GM12878 (cell line): ENCODE measurements around the gene IRF6. TPM values are rescaled to one million over a fixed set of nuclear protein-coding genes. Genes with fewer than 3 reads are reported as not detected.

ENCODE experiments used
- ATF7 ChIP-seq: fragments of 450-650 bp; IDR thresholded peaks from 2 replicates; pipeline ENCODE4 v1.6.1; 2016; ENCODE audit warnings: low read depth, mild to moderate bottlenecking
- BCL3 ChIP-seq: IDR thresholded peaks from 2 replicates; pipeline ENCODE4 v1.6.1; 2011; ENCODE audit warnings: borderline replicate concordance, low read depth, mild to moderate bottlenecking, moderate library complexity, low read length; ENCODE audit not compliant: insufficient read depth, poor library complexity, severe bottlenecking
- CEBPB ChIP-seq, 2 experiments: fragments of 150-350 bp in 1 of 2; IDR thresholded peaks; 2 replicates each; pipeline ENCODE4 v1.6.1; 2012 to 2014; ENCODE audit warnings: low read depth in 2 of 2, low read length in 2 of 2, borderline replicate concordance in 1 of 2, inconsistent platforms in 1 of 2
- CHD1 ChIP-seq: IDR thresholded peaks from 2 replicates; pipeline ENCODE4 v1.6.1; 2012; ENCODE audit warnings: low read depth, low read length, improper control_type of control experiment
- DPF2 ChIP-seq: fragments of 450-650 bp; IDR thresholded peaks from 2 replicates; pipeline ENCODE4 v1.6.1; 2017; ENCODE audit warnings: mild to moderate bottlenecking
- ESRRA ChIP-seq: IDR thresholded peaks from 2 replicates; pipeline ENCODE4 v1.6.1; 2012; ENCODE audit warnings: mild to moderate bottlenecking, low read length, improper control_type of control experiment
- HDAC6 ChIP-seq: fragments of 200-600 bp; sonication (generic); IDR thresholded peaks from one replicate; pipeline ENCODE4 v1.8.0; 2017; ENCODE audit warnings: antibody characterized with exemption; ENCODE audit not compliant: unreplicated experiment
- IKZF1 ChIP-seq: fragments of 450-650 bp; conservative IDR thresholded peaks from 2 replicates; pipeline ENCODE4 v1.6.1; 2017; ENCODE audit warnings: antibody characterized with exemption, mild to moderate bottlenecking
- MTA3 ChIP-seq: IDR thresholded peaks from 2 replicates; pipeline ENCODE4 v1.6.1; 2012; ENCODE audit warnings: low read length, inconsistent platforms, borderline replicate concordance
- MYB ChIP-seq: fragments of 150-350 bp; IDR thresholded peaks from 2 replicates; pipeline ENCODE4 v1.6.1; 2014; ENCODE audit warnings: mild to moderate bottlenecking, low read depth, low read length, borderline replicate concordance
- NR2C1 ChIP-seq: fragments of 450-650 bp; IDR thresholded peaks from 2 replicates; pipeline ENCODE4 v1.6.1; 2017; ENCODE audit warnings: antibody characterized with exemption, mild to moderate bottlenecking, moderate library complexity
- SIX5 ChIP-seq: IDR thresholded peaks from 2 replicates; pipeline ENCODE4 v1.6.1; 2011; ENCODE audit warnings: mild to moderate bottlenecking, low read depth, low read length, moderate library complexity; ENCODE audit not compliant: severe bottlenecking
- SREBF1 ChIP-seq: IDR thresholded peaks from 2 replicates; pipeline ENCODE4 v1.6.1; 2012; ENCODE audit warnings: mild to moderate bottlenecking, low read length
- SREBF2 ChIP-seq: IDR thresholded peaks from 2 replicates; pipeline ENCODE4 v1.6.1; 2012; ENCODE audit warnings: mild to moderate bottlenecking, low read length
- TAF1 ChIP-seq: IDR thresholded peaks from 2 replicates; pipeline ENCODE4 v1.6.1; 2011; ENCODE audit warnings: mild to moderate bottlenecking, low read depth, low read length, borderline replicate concordance
- TARDBP ChIP-seq: IDR thresholded peaks from 2 replicates; pipeline ENCODE4 v1.6.1; 2016; ENCODE audit warnings: borderline replicate concordance
- TCF3 ChIP-seq: IDR thresholded peaks from 2 replicates; pipeline ENCODE4 v1.6.1; 2012; ENCODE audit warnings: low read depth, mild to moderate bottlenecking, low read length, borderline replicate concordance; ENCODE audit not compliant: insufficient read depth
- polyA plus RNA-seq, 11 experiments: library from polyadenylated mRNA; depleted of rRNA in 4 of 11; unstranded in 6 of 11; stranded (reverse) in 5 of 11; fragments of >200 nt; fragmentation: Nextera tagmentation in 4 of 11; fragmentation: Illumina TruSeq in 1 of 11; extraction: Ambion mirVana in 4 of 11; extraction: Trizol in 1 of 11; gene quantifications; 1 replicate in 1 of 11; 2 replicates in 10 of 11; pipeline versions ENCODE4 v1.2.1 to v1.2.3, GENCODE V29; 2011 to 2016; ENCODE audit warnings: inconsistent platforms in 2 of 11, missing spikeins in 2 of 11, low read depth in 1 of 11
- total RNA-seq, 4 experiments: library from RNA; depleted of rRNA in 3 of 4; stranded (reverse); fragments of >200 nt in 3 of 4; fragmentation: Illumina TruSeq in 1 of 4; extraction: Trizol in 1 of 4; gene quantifications; 2 replicates each; pipeline versions ENCODE4 v1.2.1 to v1.2.3, GENCODE V29; 2013 to 2021
- TF ChIP-seq, protein P1 (sequence below): fragments of 450-650 bp; IDR thresholded peaks from 2 replicates; pipeline ENCODE4 v1.6.1; 2014; ENCODE audit warnings: mild to moderate bottlenecking
- TF ChIP-seq, protein P2 (sequence below): fragments of 150-350 bp; IDR thresholded peaks from 2 replicates; pipeline ENCODE4 v1.6.1; 2016; ENCODE audit warnings: low read depth, low read length
- TF ChIP-seq, protein P3 (sequence below): fragments of 450-650 bp; IDR thresholded peaks from 2 replicates; pipeline ENCODE4 v1.6.1; 2018; ENCODE audit warnings: borderline replicate concordance, mild to moderate bottlenecking; ENCODE audit not compliant: partially characterized antibody
- TF ChIP-seq, protein P4 (sequence below): fragments of 450-650 bp; IDR thresholded peaks from 2 replicates; pipeline ENCODE4 v1.6.1; 2016; ENCODE audit warnings: mild to moderate bottlenecking

Gene IRF6
- total and polyA plus RNA-seq, 10 of the 15 experiments (the other 5 are each of a cell fraction or from before 2014, with no cell fraction given): 0.04 to 0.50 (median 0.09) TPM; not detected in 1

- TF ChIP-seq SIX5 (no peak), CHD1 (no peak), SREBF2 (no peak), IKZF1 (peak; percentile 93), MTA3 (peak; percentile 61; the same call in 1 of the 2 replicates), MYB (no peak), DPF2 (peak; percentile 85), NR2C1 (no peak), TARDBP (no peak), TCF3 (no peak), TAF1 (no peak), HDAC6 (no peak), ESRRA (no peak), ATF7 (peak; percentile 51), BCL3 (peak; percentile 90), SREBF1 (no peak), CEBPB (IDR thresholded peaks at IDR 0.05; ENCODE audit: borderline replicate concordance in 1 of 2, low read depth in 2 of 2, low read length in 2 of 2) (no peak)
- TF ChIP-seq, protein P1, sequence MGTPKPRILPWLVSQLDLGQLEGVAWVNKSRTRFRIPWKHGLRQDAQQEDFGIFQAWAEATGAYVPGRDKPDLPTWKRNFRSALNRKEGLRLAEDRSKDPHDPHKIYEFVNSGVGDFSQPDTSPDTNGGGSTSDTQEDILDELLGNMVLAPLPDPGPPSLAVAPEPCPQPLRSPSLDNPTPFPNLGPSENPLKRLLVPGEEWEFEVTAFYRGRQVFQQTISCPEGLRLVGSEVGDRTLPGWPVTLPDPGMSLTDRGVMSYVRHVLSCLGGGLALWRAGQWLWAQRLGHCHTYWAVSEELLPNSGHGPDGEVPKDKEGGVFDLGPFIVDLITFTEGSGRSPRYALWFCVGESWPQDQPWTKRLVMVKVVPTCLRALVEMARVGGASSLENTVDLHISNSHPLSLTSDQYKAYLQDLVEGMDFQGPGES: no peak
- TF ChIP-seq, protein P2, sequence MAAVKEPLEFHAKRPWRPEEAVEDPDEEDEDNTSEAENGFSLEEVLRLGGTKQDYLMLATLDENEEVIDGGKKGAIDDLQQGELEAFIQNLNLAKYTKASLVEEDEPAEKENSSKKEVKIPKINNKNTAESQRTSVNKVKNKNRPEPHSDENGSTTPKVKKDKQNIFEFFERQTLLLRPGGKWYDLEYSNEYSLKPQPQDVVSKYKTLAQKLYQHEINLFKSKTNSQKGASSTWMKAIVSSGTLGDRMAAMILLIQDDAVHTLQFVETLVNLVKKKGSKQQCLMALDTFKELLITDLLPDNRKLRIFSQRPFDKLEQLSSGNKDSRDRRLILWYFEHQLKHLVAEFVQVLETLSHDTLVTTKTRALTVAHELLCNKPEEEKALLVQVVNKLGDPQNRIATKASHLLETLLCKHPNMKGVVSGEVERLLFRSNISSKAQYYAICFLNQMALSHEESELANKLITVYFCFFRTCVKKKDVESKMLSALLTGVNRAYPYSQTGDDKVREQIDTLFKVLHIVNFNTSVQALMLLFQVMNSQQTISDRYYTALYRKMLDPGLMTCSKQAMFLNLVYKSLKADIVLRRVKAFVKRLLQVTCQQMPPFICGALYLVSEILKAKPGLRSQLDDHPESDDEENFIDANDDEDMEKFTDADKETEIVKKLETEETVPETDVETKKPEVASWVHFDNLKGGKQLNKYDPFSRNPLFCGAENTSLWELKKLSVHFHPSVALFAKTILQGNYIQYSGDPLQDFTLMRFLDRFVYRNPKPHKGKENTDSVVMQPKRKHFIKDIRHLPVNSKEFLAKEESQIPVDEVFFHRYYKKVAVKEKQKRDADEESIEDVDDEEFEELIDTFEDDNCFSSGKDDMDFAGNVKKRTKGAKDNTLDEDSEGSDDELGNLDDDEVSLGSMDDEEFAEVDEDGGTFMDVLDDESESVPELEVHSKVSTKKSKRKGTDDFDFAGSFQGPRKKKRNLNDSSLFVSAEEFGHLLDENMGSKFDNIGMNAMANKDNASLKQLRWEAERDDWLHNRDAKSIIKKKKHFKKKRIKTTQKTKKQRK: no peak
- TF ChIP-seq, protein P3, sequence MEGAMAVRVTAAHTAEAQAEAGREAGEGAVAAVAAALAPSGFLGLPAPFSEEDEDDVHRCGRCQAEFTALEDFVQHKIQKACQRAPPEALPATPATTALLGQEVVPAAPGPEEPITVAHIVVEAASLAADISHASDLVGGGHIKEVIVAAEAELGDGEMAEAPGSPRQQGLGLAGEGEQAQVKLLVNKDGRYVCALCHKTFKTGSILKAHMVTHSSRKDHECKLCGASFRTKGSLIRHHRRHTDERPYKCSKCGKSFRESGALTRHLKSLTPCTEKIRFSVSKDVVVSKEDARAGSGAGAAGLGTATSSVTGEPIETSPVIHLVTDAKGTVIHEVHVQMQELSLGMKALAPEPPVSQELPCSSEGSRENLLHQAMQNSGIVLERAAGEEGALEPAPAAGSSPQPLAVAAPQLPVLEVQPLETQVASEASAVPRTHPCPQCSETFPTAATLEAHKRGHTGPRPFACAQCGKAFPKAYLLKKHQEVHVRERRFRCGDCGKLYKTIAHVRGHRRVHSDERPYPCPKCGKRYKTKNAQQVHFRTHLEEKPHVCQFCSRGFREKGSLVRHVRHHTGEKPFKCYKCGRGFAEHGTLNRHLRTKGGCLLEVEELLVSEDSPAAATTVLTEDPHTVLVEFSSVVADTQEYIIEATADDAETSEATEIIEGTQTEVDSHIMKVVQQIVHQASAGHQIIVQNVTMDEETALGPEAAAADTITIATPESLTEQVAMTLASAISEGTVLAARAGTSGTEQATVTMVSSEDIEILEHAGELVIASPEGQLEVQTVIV: no peak
- TF ChIP-seq, protein P4, sequence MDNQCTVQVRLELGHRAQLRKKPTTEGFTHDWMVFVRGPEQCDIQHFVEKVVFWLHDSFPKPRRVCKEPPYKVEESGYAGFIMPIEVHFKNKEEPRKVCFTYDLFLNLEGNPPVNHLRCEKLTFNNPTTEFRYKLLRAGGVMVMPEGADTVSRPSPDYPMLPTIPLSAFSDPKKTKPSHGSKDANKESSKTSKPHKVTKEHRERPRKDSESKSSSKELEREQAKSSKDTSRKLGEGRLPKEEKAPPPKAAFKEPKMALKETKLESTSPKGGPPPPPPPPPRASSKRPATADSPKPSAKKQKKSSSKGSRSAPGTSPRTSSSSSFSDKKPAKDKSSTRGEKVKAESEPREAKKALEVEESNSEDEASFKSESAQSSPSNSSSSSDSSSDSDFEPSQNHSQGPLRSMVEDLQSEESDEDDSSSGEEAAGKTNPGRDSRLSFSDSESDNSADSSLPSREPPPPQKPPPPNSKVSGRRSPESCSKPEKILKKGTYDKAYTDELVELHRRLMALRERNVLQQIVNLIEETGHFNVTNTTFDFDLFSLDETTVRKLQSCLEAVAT: no peak
These were observed 36.6 kb downstream of the IRF6 start (continued) for GRCh38 chr1:209769171-209769904.
